Subcutaneous abdominal adipose tissue (tissue), 5 donors: ENCODE results near the gene ZEB2.

Source experiments
- H3K27ac ChIP-seq: one replicate; pipeline ENCODE4 v1.7.0; 2013; ENCODE audit warnings: low read depth, mild to moderate bottlenecking, inconsistent platforms, low read length, moderate library complexity
- H3K27me3 ChIP-seq, 5 donors: one replicate each; pipeline ENCODE4 v1.7.0; 2013; ENCODE audit warnings: low read length in 5 of 5, inconsistent platforms in 1 of 5; ENCODE audit not compliant: control insufficient read depth in 5 of 5, insufficient read depth in 4 of 5
- H3K36me3 ChIP-seq, 5 donors: one replicate each; pipeline ENCODE4 v1.7.0; 2013; ENCODE audit warnings: low read length in 5 of 5; ENCODE audit not compliant: control insufficient read depth in 5 of 5, insufficient read depth in 5 of 5
- H3K4me1 ChIP-seq, 5 donors: one replicate each; pipeline ENCODE4 v1.7.0; 2013; ENCODE audit warnings: low read length in 5 of 5, mild to moderate bottlenecking in 3 of 5, moderate library complexity in 1 of 5; ENCODE audit not compliant: control insufficient read depth in 5 of 5, insufficient read depth in 5 of 5
- H3K4me3 ChIP-seq, 5 donors: one replicate each; pipeline ENCODE4 v1.7.0; 2013; ENCODE audit warnings: low read length in 5 of 5, low read depth in 1 of 5
- H3K9ac ChIP-seq, 5 donors: one replicate each; pipeline ENCODE4 v1.7.0; 2013; ENCODE audit warnings: low read length in 5 of 5, mild to moderate bottlenecking in 4 of 5, moderate library complexity in 3 of 5
- H3K9me3 ChIP-seq, 5 donors: one replicate each; pipeline ENCODE4 v1.7.0; 2013; ENCODE audit warnings: low read length in 5 of 5; ENCODE audit not compliant: control insufficient read depth in 5 of 5
- donor health status: healthy.
- donor health status: healthy.
- donor health status: healthy.
- donor health status: healthy.
- donor health status: healthy.

Gene ZEB2

GRCh38 chr2:144405982-144406788 is 113.7 kb downstream of the ZEB2 start:
- Histone ChIP-seq H3K27ac (peak overlapping the region; percentile 53), H3K36me3 (peaks cover 5 to 41% (median 28%) of the 10 kb centered on the region in 5 donors), H3K9ac (no peak overlapping the region), H3K27me3 (no peaks in the 10 kb centered on the region), H3K4me3 (no peak overlapping the region), H3K9me3 (no peaks in the 10 kb centered on the region), H3K4me1 (peaks cover 0 to 12% (median 0%) of the 10 kb centered on the region in 5 donors)

- Histone ChIP-seq H3K4me3 (no peak overlapping the region), H3K27me3 (no peaks in the 10 kb centered on the region), H3K9ac (no peak overlapping the region), H3K36me3 (peaks cover 11 to 49% (median 36%) of the 10 kb centered on the region in 5 donors), H3K27ac (peak overlapping the region; percentile 53), H3K4me1 (peaks cover 0 to 12% (median 0%) of the 10 kb centered on the region in 5 donors), H3K9me3 (no peaks in the 10 kb centered on the region)
These were observed 114.6 kb downstream of the ZEB2 start for GRCh38 chr2:144405321-144405720.

GRCh38 chr2:144404586-144405314 is 115.2 kb downstream of the ZEB2 start:
- peaks cover 17 to 55% (median 42%) of the 10 kb centered on the region in 5 donors for H3K36me3 ChIP-seq
- no peaks in the 10 kb centered on the region for H3K9me3 ChIP-seq
- no peaks in the 10 kb centered on the region for H3K27me3 ChIP-seq
- peak overlapping the region; percentile 25 for H3K27ac ChIP-seq
- H3K4me3 ChIP-seq = no peak overlapping the region
- H3K4me1 ChIP-seq = peaks cover 0 to 12% (median 0%) of the 10 kb centered on the region in 5 donors
- no peak overlapping the region for H3K9ac ChIP-seq

GRCh38 chr2:144403933-144404332 is 116.0 kb downstream of the ZEB2 start:
- H3K4me1 ChIP-seq = peaks cover 0 to 8% (median 0%) of the 10 kb centered on the region in 5 donors
- H3K27ac ChIP-seq = peak overlapping the region; percentile 12
- H3K9me3 ChIP-seq = no peaks in the 10 kb centered on the region
- H3K4me3 ChIP-seq = no peak overlapping the region
- no peaks in the 10 kb centered on the region for H3K27me3 ChIP-seq
- no peak overlapping the region for H3K9ac ChIP-seq
- H3K36me3 ChIP-seq = peaks cover 25 to 59% (median 50%) of the 10 kb centered on the region in 5 donors

GRCh38 chr2:144402251-144402650 is 117.7 kb downstream of the ZEB2 start:
- Histone ChIP-seq H3K36me3 (peaks cover 35 to 64% (median 57%) of the 10 kb centered on the region in 5 donors), H3K27me3 (no peaks in the 10 kb centered on the region), H3K27ac (peak overlapping the region; percentile 42), H3K9me3 (no peaks in the 10 kb centered on the region), H3K4me1 (peaks cover 0 to 6% (median 0%) of the 10 kb centered on the region in 5 donors), H3K4me3 (no peak overlapping the region), H3K9ac (peak overlapping the region in 1 of 5 donors; percentile 28)

GRCh38 chr2:144401036-144401435 is 118.9 kb downstream of the ZEB2 start:
- peaks cover 40 to 72% (median 62%) of the 10 kb centered on the region in 5 donors for H3K36me3 ChIP-seq
- H3K27me3 ChIP-seq = no peaks in the 10 kb centered on the region
- H3K9me3 ChIP-seq = no peaks in the 10 kb centered on the region
- no peak overlapping the region for H3K27ac ChIP-seq
- H3K4me3 ChIP-seq = no peak overlapping the region
- H3K4me1 ChIP-seq = peaks cover 0 to 6% (median 3%) of the 10 kb centered on the region in 5 donors
- no peak overlapping the region for H3K9ac ChIP-seq

- H3K4me3 ChIP-seq = no peak overlapping the region
- H3K27ac ChIP-seq = peak overlapping the region; percentile 15
- no peaks in the 10 kb centered on the region for H3K27me3 ChIP-seq
- no peak overlapping the region for H3K9ac ChIP-seq
- peaks cover 46 to 88% (median 86%) of the 10 kb centered on the region in 5 donors for H3K36me3 ChIP-seq
- H3K9me3 ChIP-seq = no peaks in the 10 kb centered on the region
- H3K4me1 ChIP-seq = peaks cover 0 to 9% (median 0%) of the 10 kb centered on the region in 5 donors
These were observed 123.6 kb downstream of the ZEB2 start for GRCh38 chr2:144396318-144396717.

GRCh38 chr2:144390424-144391020 is 129.4 kb downstream of the ZEB2 start:
- no peak overlapping the region for H3K27ac ChIP-seq
- H3K27me3 ChIP-seq = no peaks in the 10 kb centered on the region
- H3K4me3 ChIP-seq = no peak overlapping the region
- no peaks in the 10 kb centered on the region for H3K9me3 ChIP-seq
- H3K9ac ChIP-seq = no peak overlapping the region
- H3K4me1 ChIP-seq = peaks cover 0 to 4% (median 0%) of the 10 kb centered on the region in 5 donors
- peaks cover 22 to 73% (median 63%) of the 10 kb centered on the region in 5 donors for H3K36me3 ChIP-seq

- H3K36me3 ChIP-seq = peaks cover 19 to 69% (median 59%) of the 10 kb centered on the region in 5 donors
- peaks cover 0 to 4% (median 0%) of the 10 kb centered on the region in 5 donors for H3K4me1 ChIP-seq
- H3K9ac ChIP-seq = no peak overlapping the region
- H3K4me3 ChIP-seq = no peak overlapping the region
- H3K9me3 ChIP-seq = no peaks in the 10 kb centered on the region
- H3K27me3 ChIP-seq = no peaks in the 10 kb centered on the region
- no peak overlapping the region for H3K27ac ChIP-seq
These were observed 130.0 kb downstream of the ZEB2 start for GRCh38 chr2:144389930-144390311.
